ENCODE measurements around the gene IPO11. TPM values are rescaled to one million over a fixed set of nuclear protein-coding genes. Genes with fewer than 3 reads are reported as not detected.
"Not testable (repeated sequence)": the region's sequence is repeated elsewhere in the genome, so short reads cannot be mapped to it uniquely, and the experiment has no call there.

The IPO11 gene
- total RNA-seq, 1 donor from 2014 or later: 120 TPM

- not testable (repeated sequence) for DNase-seq (ENCODE audit: low read depth in 2 of 2)
These were observed 100.5 kb downstream of the IPO11 start for GRCh38 chr5:62513085-62513484.

- no peak for DNase-seq (ENCODE audit: low read depth in 2 of 2)
These were observed 102.1 kb downstream of the IPO11 start for GRCh38 chr5:62514510-62515119.

GRCh38 chr5:62520812-62521211 lies 108.2 kb downstream of the IPO11 start:
- DNase-seq (ENCODE audit: low read depth in 2 of 2): not testable (repeated sequence)

- DNase-seq (ENCODE audit: low read depth in 2 of 2): no peak
These were observed 108.8 kb downstream of the IPO11 start for GRCh38 chr5:62521319-62521718.

- no peak for DNase-seq (ENCODE audit: low read depth in 2 of 2)
These were observed 110.2 kb downstream of the IPO11 start for GRCh38 chr5:62522811-62523210.

- DNase-seq (ENCODE audit: low read depth in 2 of 2): no peak
These were observed 121.0 kb downstream of the IPO11 start for GRCh38 chr5:62533597-62533996.

GRCh38 chr5:62534461-62535236 lies 122.1 kb downstream of the IPO11 start:
- no peak for DNase-seq (ENCODE audit: low read depth in 2 of 2)

- no peak for DNase-seq (ENCODE audit: low read depth in 2 of 2)
These were observed 123.7 kb downstream of the IPO11 start for GRCh38 chr5:62536232-62536631.

GRCh38 chr5:62536783-62537182 lies 124.2 kb downstream of the IPO11 start:
- DNase-seq (ENCODE audit: low read depth in 2 of 2): no peak

GRCh38 chr5:62538017-62538942 lies 125.7 kb downstream of the IPO11 start:
- peak; percentile 5 to 72 for DNase-seq (ENCODE audit: low read depth in 2 of 2)

GRCh38 chr5:62542720-62543119 lies 130.2 kb downstream of the IPO11 start:
- DNase-seq (ENCODE audit: low read depth in 2 of 2): no peak

- no peak for DNase-seq (ENCODE audit: low read depth in 2 of 2)
These were observed 135.5 kb downstream of the IPO11 start for GRCh38 chr5:62547945-62548630.

GRCh38 chr5:62550103-62550502 lies 137.5 kb downstream of the IPO11 start:
- no peak for DNase-seq (ENCODE audit: low read depth in 2 of 2)

- DNase-seq (ENCODE audit: low read depth in 2 of 2): no peak
These were observed 143.4 kb downstream of the IPO11 start for GRCh38 chr5:62555930-62556329.

GRCh38 chr5:62558941-62559340 lies 146.4 kb downstream of the IPO11 start:
- no peak for DNase-seq (ENCODE audit: low read depth in 2 of 2)

GRCh38 chr5:62560786-62561185 lies 148.2 kb downstream of the IPO11 start:
- DNase-seq (ENCODE audit: low read depth in 2 of 2): no peak

- no peak for DNase-seq (ENCODE audit: low read depth in 2 of 2)
These were observed 149.3 kb downstream of the IPO11 start for GRCh38 chr5:62561896-62562295.

- no peak for DNase-seq (ENCODE audit: low read depth in 2 of 2)
These were observed 150.3 kb downstream of the IPO11 start for GRCh38 chr5:62562867-62563266.

- peak in 1 of 2 donors; percentile 89 for DNase-seq (ENCODE audit: low read depth in 2 of 2)
These were observed 151.5 kb downstream of the IPO11 start for GRCh38 chr5:62564101-62564500.

GRCh38 chr5:62565740-62566139 lies 153.2 kb downstream of the IPO11 start:
- not testable (repeated sequence) for DNase-seq (ENCODE audit: low read depth in 2 of 2)

GRCh38 chr5:62568143-62568542 lies 155.6 kb downstream of the IPO11 start:
- DNase-seq (ENCODE audit: low read depth in 2 of 2): no peak
